GM12892 (cell line): ENCODE results near the gene ZBTB20.

Source experiments
- POLR2A ChIP-seq: IDR thresholded peaks from 2 replicates; pipeline ENCODE4 v1.6.1; 2011; ENCODE audit warnings: low read depth, low read length, control low read depth
- TAF1 ChIP-seq: IDR thresholded peaks from 2 replicates; pipeline ENCODE4 v1.6.1; 2011; ENCODE audit warnings: low read depth, mild to moderate bottlenecking, control low read depth, low read length, borderline replicate concordance

- TF ChIP-seq TAF1 (no peak), POLR2A (no peak)
Measured at GRCh38 chr3:114758831-114759699, 388.0 kb downstream of the ZBTB20 start.
